HG02840 (cell line): ENCODE results near the gene TNFSF12.

ENCODE experiments used
- ATAC-seq: cut with Tn5 transposase; IDR thresholded peaks from one replicate; pipeline ENCODE4 v1.9.1; 2021; ENCODE audit warnings: mild to moderate bottlenecking, moderate library complexity, moderate number of reproducible peaks; ENCODE audit not compliant: unreplicated experiment, low FRiP score

Gene TNFSF12

GRCh38 chr17:7548585-7549400, at the start of gene TNFSF12:
Gene TNFSF12 (plus strand): TSS chr17:7549058. CDS start chr17:7549154, 96 bp downstream.
- ATAC-seq: no peak

- ATAC-seq: no peak
Measured at GRCh38 chr17:7499161-7499560, 49.7 kb upstream of the TNFSF12 start.

GRCh38 chr17:7501729-7502128, 47.1 kb upstream of the TNFSF12 start:
- no peak for ATAC-seq

- ATAC-seq: no peak
Measured at GRCh38 chr17:7502171-7502847, 46.5 kb upstream of the TNFSF12 start.

GRCh38 chr17:7502987-7503386, 45.9 kb upstream of the TNFSF12 start:
- ATAC-seq: no peak

GRCh38 chr17:7503521-7503920, 45.3 kb upstream of the TNFSF12 start:
- ATAC-seq: no peak

GRCh38 chr17:7508145-7508544, 40.7 kb upstream of the TNFSF12 start:
- no peak for ATAC-seq

- ATAC-seq: no peak
Measured at GRCh38 chr17:7508846-7509245, 40.0 kb upstream of the TNFSF12 start.

- ATAC-seq: no peak
Measured at GRCh38 chr17:7509937-7510336, 38.9 kb upstream of the TNFSF12 start.

GRCh38 chr17:7511108-7511507, 37.8 kb upstream of the TNFSF12 start:
- ATAC-seq: no peak

- ATAC-seq: no peak
Measured at GRCh38 chr17:7512105-7512504, 36.8 kb upstream of the TNFSF12 start.

GRCh38 chr17:7512824-7513540, 35.9 kb upstream of the TNFSF12 start:
- ATAC-seq: no peak

- ATAC-seq: no peak
Measured at GRCh38 chr17:7513850-7514419, 34.9 kb upstream of the TNFSF12 start.

GRCh38 chr17:7515911-7516610, 32.8 kb upstream of the TNFSF12 start:
- no peak for ATAC-seq

GRCh38 chr17:7523033-7523432, 25.8 kb upstream of the TNFSF12 start:
- ATAC-seq: no peak

GRCh38 chr17:7528842-7529241, 20.0 kb upstream of the TNFSF12 start:
- ATAC-seq: no peak

GRCh38 chr17:7530023-7530900, 18.6 kb upstream of the TNFSF12 start:
- ATAC-seq: no peak

GRCh38 chr17:7538050-7538449, 10.8 kb upstream of the TNFSF12 start:
- no peak for ATAC-seq

- ATAC-seq: no peak
Measured at GRCh38 chr17:7538891-7539545, 9.8 kb upstream of the TNFSF12 start.
